GM12878 (cell line): ENCODE data around the gene CCDC91. TPM values are rescaled to one million over a fixed set of nuclear protein-coding genes. Genes with fewer than 3 reads are reported as not detected.

Experiments used
- BACH1 ChIP-seq: fragments of 450-650 bp; IDR thresholded peaks from 2 replicates; pipeline ENCODE4 v1.6.1; 2017; ENCODE audit warnings: mild to moderate bottlenecking, borderline replicate concordance
- CBX3 ChIP-seq: fragments of 200-600 bp; sonication (generic); IDR thresholded peaks from 2 replicates; pipeline ENCODE4 v1.6.1; 2016; ENCODE audit warnings: low read depth, borderline replicate concordance
- ETV6 ChIP-seq, 2 experiments: fragments of 450-650 bp in 1 of 2; IDR thresholded peaks in 1 of 2; conservative IDR thresholded peaks in 1 of 2; 2 replicates each; pipeline ENCODE4 v1.6.1; 2014; ENCODE audit warnings: antibody characterized with exemption in 1 of 2, borderline replicate concordance in 1 of 2, low read depth in 1 of 2, mild to moderate bottlenecking in 1 of 2, moderate library complexity in 1 of 2
- FOS ChIP-seq: IDR thresholded peaks from 3 replicates; pipeline ENCODE4 v1.6.1; 2011; ENCODE audit warnings: borderline replicate concordance; ENCODE audit not compliant: insufficient read length; ENCODE audit errors: extremely low read depth
- GATAD2B ChIP-seq: fragments of 450-650 bp; conservative IDR thresholded peaks from 2 replicates; pipeline ENCODE4 v1.6.1; 2017; ENCODE audit warnings: low read depth, mild to moderate bottlenecking, moderate library complexity
- KDM1A ChIP-seq: fragments of 200-600 bp; sonication (generic); IDR thresholded peaks from 2 replicates; pipeline ENCODE4 v1.6.1; 2016; ENCODE audit warnings: borderline replicate concordance
- NR2C2 ChIP-seq: IDR thresholded peaks from 2 replicates; pipeline ENCODE4 v1.6.1; 2011; ENCODE audit warnings: borderline replicate concordance, low read depth; ENCODE audit not compliant: control insufficient read depth, insufficient read length
- SPI1 ChIP-seq: IDR thresholded peaks from 2 replicates; pipeline ENCODE4 v1.6.1; 2011; ENCODE audit warnings: low read depth, mild to moderate bottlenecking, low read length, moderate library complexity, borderline replicate concordance; ENCODE audit not compliant: insufficient read depth
- ZNF384 ChIP-seq: IDR thresholded peaks from 2 replicates; pipeline ENCODE4 v1.6.1; 2012; ENCODE audit warnings: low read depth, mild to moderate bottlenecking, low read length, improper control_type of control experiment, borderline replicate concordance
- polyA plus RNA-seq, 11 experiments: library from polyadenylated mRNA; depleted of rRNA in 4 of 11; unstranded in 6 of 11; stranded (reverse) in 5 of 11; fragments of >200 nt; fragmentation: Nextera tagmentation in 4 of 11; fragmentation: Illumina TruSeq in 1 of 11; extraction: Ambion mirVana in 4 of 11; extraction: Trizol in 1 of 11; gene quantifications; 1 replicate in 1 of 11; 2 replicates in 10 of 11; pipeline versions ENCODE4 v1.2.1 to v1.2.3, GENCODE V29; 2011 to 2016; ENCODE audit warnings: inconsistent platforms in 2 of 11, missing spikeins in 2 of 11, low read depth in 1 of 11
- total RNA-seq, 4 experiments: library from RNA; depleted of rRNA in 3 of 4; stranded (reverse); fragments of >200 nt in 3 of 4; fragmentation: Illumina TruSeq in 1 of 4; extraction: Trizol in 1 of 4; gene quantifications; 2 replicates each; pipeline versions ENCODE4 v1.2.1 to v1.2.3, GENCODE V29; 2013 to 2021
- TF ChIP-seq, protein P1 (sequence below): IDR thresholded peaks from 2 replicates; pipeline ENCODE4 v1.6.1; 2011; ENCODE audit warnings: borderline replicate concordance, low read depth, mild to moderate bottlenecking, moderate library complexity, mixed read lengths, low read length; ENCODE audit not compliant: insufficient read depth; ENCODE audit errors: extremely low read length
- TF ChIP-seq, protein P2 (sequence below): fragments of 450-650 bp; IDR thresholded peaks from 2 replicates; pipeline ENCODE4 v1.6.1; 2018; ENCODE audit warnings: borderline replicate concordance, mild to moderate bottlenecking; ENCODE audit not compliant: partially characterized antibody

CCDC91 gene
- total and polyA plus RNA-seq, 10 of the 15 experiments (the other 5 are each of a cell fraction or from before 2014, with no cell fraction given), result 6.1 to 24.9 (median 16.5) TPM

DNA sequence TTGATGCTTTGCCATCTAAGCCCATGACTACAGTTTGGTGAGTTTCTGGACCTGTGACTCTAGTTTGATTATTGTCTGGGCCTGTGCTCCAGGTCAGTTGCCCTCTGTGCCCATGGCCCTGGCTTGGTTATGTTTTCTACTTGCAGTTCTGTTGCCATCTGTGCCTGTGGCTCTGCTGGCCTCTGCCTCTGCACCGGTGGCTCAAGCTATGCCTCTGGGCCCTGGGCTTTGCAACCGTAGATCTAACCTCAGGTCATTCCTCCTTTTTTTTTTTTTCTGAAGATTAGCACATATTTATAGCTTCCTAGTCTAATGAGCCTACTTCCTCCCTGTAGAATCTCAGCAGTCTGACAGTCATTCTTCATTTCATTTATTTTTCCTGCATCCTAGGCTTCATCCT is 161.2 kb downstream of the CCDC91 start (continued):
- TF ChIP-seq ZNF384 (no peak), NR2C2 (no peak), BACH1 (no peak), ETV6 (conservative IDR thresholded peaks at IDR 0.05 in 1 of 2, IDR thresholded peaks at IDR 0.05 in 1 of 2; ENCODE audit: borderline replicate concordance in 1 of 2, low read depth in 1 of 2) (no peak), FOS (no peak), CBX3 (no peak), SPI1 (no peak), GATAD2B (no peak), KDM1A (no peak)
- TF ChIP-seq, protein P1, sequence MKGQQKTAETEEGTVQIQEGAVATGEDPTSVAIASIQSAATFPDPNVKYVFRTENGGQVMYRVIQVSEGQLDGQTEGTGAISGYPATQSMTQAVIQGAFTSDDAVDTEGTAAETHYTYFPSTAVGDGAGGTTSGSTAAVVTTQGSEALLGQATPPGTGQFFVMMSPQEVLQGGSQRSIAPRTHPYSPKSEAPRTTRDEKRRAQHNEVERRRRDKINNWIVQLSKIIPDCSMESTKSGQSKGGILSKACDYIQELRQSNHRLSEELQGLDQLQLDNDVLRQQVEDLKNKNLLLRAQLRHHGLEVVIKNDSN, result no peak
- TF ChIP-seq, protein P2, sequence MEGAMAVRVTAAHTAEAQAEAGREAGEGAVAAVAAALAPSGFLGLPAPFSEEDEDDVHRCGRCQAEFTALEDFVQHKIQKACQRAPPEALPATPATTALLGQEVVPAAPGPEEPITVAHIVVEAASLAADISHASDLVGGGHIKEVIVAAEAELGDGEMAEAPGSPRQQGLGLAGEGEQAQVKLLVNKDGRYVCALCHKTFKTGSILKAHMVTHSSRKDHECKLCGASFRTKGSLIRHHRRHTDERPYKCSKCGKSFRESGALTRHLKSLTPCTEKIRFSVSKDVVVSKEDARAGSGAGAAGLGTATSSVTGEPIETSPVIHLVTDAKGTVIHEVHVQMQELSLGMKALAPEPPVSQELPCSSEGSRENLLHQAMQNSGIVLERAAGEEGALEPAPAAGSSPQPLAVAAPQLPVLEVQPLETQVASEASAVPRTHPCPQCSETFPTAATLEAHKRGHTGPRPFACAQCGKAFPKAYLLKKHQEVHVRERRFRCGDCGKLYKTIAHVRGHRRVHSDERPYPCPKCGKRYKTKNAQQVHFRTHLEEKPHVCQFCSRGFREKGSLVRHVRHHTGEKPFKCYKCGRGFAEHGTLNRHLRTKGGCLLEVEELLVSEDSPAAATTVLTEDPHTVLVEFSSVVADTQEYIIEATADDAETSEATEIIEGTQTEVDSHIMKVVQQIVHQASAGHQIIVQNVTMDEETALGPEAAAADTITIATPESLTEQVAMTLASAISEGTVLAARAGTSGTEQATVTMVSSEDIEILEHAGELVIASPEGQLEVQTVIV, result no peak
